ENCODE measurements around the gene PTH2R. TPM values are rescaled to one million over a fixed set of nuclear protein-coding genes. Genes with fewer than 3 reads are reported as not detected.
A peak's percentile ranks its signal among the peaks of the same experiment; 100 is the strongest.
"Not testable (repeated sequence)": the region's sequence is repeated elsewhere in the genome, so short reads cannot be mapped to it uniquely, and the experiment has no call there.

Gene PTH2R
- total RNA-seq, 1 donor from 2014 or later = not detected

- H3K9me3 Mint-ChIP-seq = peaks cover 3% of the 10 kb centered on the region
- no peaks in the 10 kb centered on the region for H3K4me1 Mint-ChIP-seq
- no peaks in the 10 kb centered on the region for H3K27me3 Mint-ChIP-seq (ENCODE audit: low read depth)
- no peak overlapping the region for H3K4me3 Mint-ChIP-seq
- DNase-seq (ENCODE audit: low read depth, low spot score) = no peak
- H3K36me3 Mint-ChIP-seq (ENCODE audit: low read depth) = no peaks in the 10 kb centered on the region
- H3K27ac Mint-ChIP-seq (ENCODE audit: unreplicated experiment) = no peak overlapping the region
- no peak for TF ChIP-seq CTCF (conservative IDR thresholded peaks at IDR 0.05)
These were observed 71.1 kb downstream of the PTH2R start for GRCh38 chr2:208477741-208478140.

- Mint-ChIP-seq H3K9me3 (peaks cover 3% of the 10 kb centered on the region), H3K27ac (ENCODE audit: unreplicated experiment) (no peak overlapping the region), H3K4me3 (no peak overlapping the region)
These were observed 72.8 kb downstream of the PTH2R start for GRCh38 chr2:208479342-208479741.

GRCh38 chr2:208481945-208482344 is 75.4 kb downstream of the PTH2R start:
- not testable (repeated sequence) for H3K4me3 Mint-ChIP-seq

More at GRCh38 chr2:208479342-208479741, 72.8 kb downstream of the PTH2R start:
- no peaks in the 10 kb centered on the region for H3K4me1 Mint-ChIP-seq
- no peak for TF ChIP-seq CTCF (conservative IDR thresholded peaks at IDR 0.05)
- no peaks in the 10 kb centered on the region for H3K27me3 Mint-ChIP-seq (ENCODE audit: low read depth)
- DNase-seq (ENCODE audit: low read depth, low spot score) = no peak
- no peaks in the 10 kb centered on the region for H3K36me3 Mint-ChIP-seq (ENCODE audit: low read depth)

GRCh38 chr2:208482453-208483015 is 75.9 kb downstream of the PTH2R start:
- not testable (repeated sequence) for H3K27me3 Mint-ChIP-seq (ENCODE audit: low read depth); H3K4me3 Mint-ChIP-seq; H3K27ac Mint-ChIP-seq (ENCODE audit: unreplicated experiment); H3K36me3 Mint-ChIP-seq (ENCODE audit: low read depth); H3K9me3 Mint-ChIP-seq; H3K4me1 Mint-ChIP-seq; DNase-seq (ENCODE audit: low read depth, low spot score)

More at GRCh38 chr2:208481945-208482344, 75.4 kb downstream of the PTH2R start:
- not testable (repeated sequence) for DNase-seq (ENCODE audit: low read depth, low spot score); H3K36me3 Mint-ChIP-seq (ENCODE audit: low read depth); H3K9me3 Mint-ChIP-seq; H3K27ac Mint-ChIP-seq (ENCODE audit: unreplicated experiment); H3K27me3 Mint-ChIP-seq (ENCODE audit: low read depth); H3K4me1 Mint-ChIP-seq

GRCh38 chr2:208485390-208485789 is 78.8 kb downstream of the PTH2R start:
- Mint-ChIP-seq H3K9me3 (peaks cover 3% of the 10 kb centered on the region), H3K36me3 (ENCODE audit: low read depth) (no peaks in the 10 kb centered on the region), H3K27ac (ENCODE audit: unreplicated experiment) (no peak overlapping the region), H3K4me1 (peaks cover 20% of the 10 kb centered on the region), H3K4me3 (no peak overlapping the region), H3K27me3 (ENCODE audit: low read depth) (no peaks in the 10 kb centered on the region)
- TF ChIP-seq CTCF (conservative IDR thresholded peaks at IDR 0.05) = no peak
- DNase-seq (ENCODE audit: low read depth, low spot score) = no peak

GRCh38 chr2:208488686-208489564 is 82.3 kb downstream of the PTH2R start:
- no peak overlapping the region for H3K4me3 Mint-ChIP-seq
- no peaks in the 10 kb centered on the region for H3K27me3 Mint-ChIP-seq (ENCODE audit: low read depth)
- peak overlapping the region; percentile 3 for H3K27ac Mint-ChIP-seq (ENCODE audit: unreplicated experiment)
- DNase-seq (ENCODE audit: low read depth, low spot score) = no peak
- H3K36me3 Mint-ChIP-seq (ENCODE audit: low read depth) = no peaks in the 10 kb centered on the region
- no peak for TF ChIP-seq CTCF (conservative IDR thresholded peaks at IDR 0.05)
- peaks cover 3% of the 10 kb centered on the region for H3K9me3 Mint-ChIP-seq
- peaks cover 20% of the 10 kb centered on the region for H3K4me1 Mint-ChIP-seq

All from neural crest cell (in vitro differentiated cells).